Measurements from ENCODE around the gene EPM2AIP1. TPM values are rescaled to one million over a fixed set of nuclear protein-coding genes. Genes with fewer than 3 reads are reported as not detected.

The EPM2AIP1 gene
- total RNA-seq, 2 donors from 2014 or later, result 15.7 to 19.5 TPM

GRCh38 chr3:37032961-37033360 lies 40.0 kb upstream of the EPM2AIP1 start:
- peaks cover 91% of the 10 kb centered on the region for H3K36me3 ChIP-seq (ENCODE audit: control insufficient read depth, insufficient read depth, low read length)

GRCh38 chr3:37031096-37031682 lies 38.3 kb upstream of the EPM2AIP1 start:
- no peak overlapping the region for H3K27ac Mint-ChIP-seq
- H3K4me1 Mint-ChIP-seq, result peaks cover 6% of the 10 kb centered on the region
- Histone ChIP-seq H3K4me1 (ENCODE audit: control insufficient read depth, insufficient read depth, low read length) (no peaks in the 10 kb centered on the region), H3K9me3 (ENCODE audit: control insufficient read depth, low read length) (peaks cover 22% of the 10 kb centered on the region), H3K9ac (ENCODE audit: extremely low read depth, low read length, poor library complexity, severe bottlenecking) (no peak overlapping the region), H3K27ac (ENCODE audit: low read depth, low read length) (no peak overlapping the region), H3K36me3 (ENCODE audit: control insufficient read depth, insufficient read depth, low read length) (peaks cover 88% of the 10 kb centered on the region), H3K27me3 (ENCODE audit: control insufficient read depth, insufficient read depth, low read length, poor library complexity, severe bottlenecking) (no peaks in the 10 kb centered on the region), H3K4me3 (ENCODE audit: low read length) (no peak overlapping the region)
- no peak overlapping the region for H3K4me3 Mint-ChIP-seq
- H3K36me3 Mint-ChIP-seq (ENCODE audit: low read depth), result peaks cover 63% of the 10 kb centered on the region
- no peak for DNase-seq
- H3K27me3 Mint-ChIP-seq (ENCODE audit: insufficient read depth), result no peaks in the 10 kb centered on the region
- no peak for TF ChIP-seq CTCF (conservative IDR thresholded peaks at IDR 0.05)
- H3K9me3 Mint-ChIP-seq, result peaks cover 12% of the 10 kb centered on the region
- 95 to 100% methylated on average over 1 to 7 of the region's 7 CpGs for WGBS, 2 experiments (ENCODE audit: insufficient coverage in 1 of 2, insufficient read length in 1 of 2)

More at GRCh38 chr3:37032961-37033360, 40.0 kb upstream of the EPM2AIP1 start:
- WGBS, 2 experiments (ENCODE audit: insufficient coverage in 1 of 2, insufficient read length in 1 of 2), result 96% methylated on average over 6 to 10 of the region's 10 CpGs
- Mint-ChIP-seq H3K4me3 (no peak overlapping the region), H3K9me3 (peaks cover 17% of the 10 kb centered on the region), H3K27ac (no peak overlapping the region), H3K4me1 (no peaks in the 10 kb centered on the region), H3K36me3 (ENCODE audit: low read depth) (peaks cover 63% of the 10 kb centered on the region), H3K27me3 (ENCODE audit: insufficient read depth) (no peaks in the 10 kb centered on the region)
- Histone ChIP-seq H3K27ac (ENCODE audit: low read depth, low read length) (no peak overlapping the region), H3K27me3 (ENCODE audit: control insufficient read depth, insufficient read depth, low read length, poor library complexity, severe bottlenecking) (no peaks in the 10 kb centered on the region), H3K4me1 (ENCODE audit: control insufficient read depth, insufficient read depth, low read length) (no peaks in the 10 kb centered on the region), H3K9ac (ENCODE audit: extremely low read depth, low read length, poor library complexity, severe bottlenecking) (no peak overlapping the region), H3K9me3 (ENCODE audit: control insufficient read depth, low read length) (peaks cover 31% of the 10 kb centered on the region), H3K4me3 (ENCODE audit: low read length) (no peak overlapping the region)
- TF ChIP-seq CTCF (conservative IDR thresholded peaks at IDR 0.05), result no peak
- no peak for DNase-seq

GRCh38 chr3:37030588-37030987 lies 37.7 kb upstream of the EPM2AIP1 start:
- Histone ChIP-seq H3K9ac (ENCODE audit: extremely low read depth, low read length, poor library complexity, severe bottlenecking) (no peak overlapping the region), H3K4me1 (ENCODE audit: control insufficient read depth, insufficient read depth, low read length) (no peaks in the 10 kb centered on the region), H3K36me3 (ENCODE audit: control insufficient read depth, insufficient read depth, low read length) (peaks cover 88% of the 10 kb centered on the region), H3K27me3 (ENCODE audit: control insufficient read depth, insufficient read depth, low read length, poor library complexity, severe bottlenecking) (no peaks in the 10 kb centered on the region), H3K27ac (ENCODE audit: low read depth, low read length) (no peak overlapping the region), H3K9me3 (ENCODE audit: control insufficient read depth, low read length) (peaks cover 16% of the 10 kb centered on the region), H3K4me3 (ENCODE audit: low read length) (no peak overlapping the region)
- H3K27ac Mint-ChIP-seq, result no peak overlapping the region
- H3K4me3 Mint-ChIP-seq, result no peak overlapping the region
- H3K4me1 Mint-ChIP-seq, result peaks cover 6% of the 10 kb centered on the region
- H3K9me3 Mint-ChIP-seq, result peaks cover 10% of the 10 kb centered on the region
- peaks cover 63% of the 10 kb centered on the region for H3K36me3 Mint-ChIP-seq (ENCODE audit: low read depth)
- H3K27me3 Mint-ChIP-seq (ENCODE audit: insufficient read depth), result no peaks in the 10 kb centered on the region
- 74 to 90% methylated on average over 2 to 3 of the region's 3 CpGs for WGBS, 2 experiments (ENCODE audit: insufficient coverage in 1 of 2, insufficient read length in 1 of 2)
- DNase-seq, result no peak
- no peak for TF ChIP-seq CTCF (conservative IDR thresholded peaks at IDR 0.05)
